ENCODE data around the gene DUSP22.

DNA sequence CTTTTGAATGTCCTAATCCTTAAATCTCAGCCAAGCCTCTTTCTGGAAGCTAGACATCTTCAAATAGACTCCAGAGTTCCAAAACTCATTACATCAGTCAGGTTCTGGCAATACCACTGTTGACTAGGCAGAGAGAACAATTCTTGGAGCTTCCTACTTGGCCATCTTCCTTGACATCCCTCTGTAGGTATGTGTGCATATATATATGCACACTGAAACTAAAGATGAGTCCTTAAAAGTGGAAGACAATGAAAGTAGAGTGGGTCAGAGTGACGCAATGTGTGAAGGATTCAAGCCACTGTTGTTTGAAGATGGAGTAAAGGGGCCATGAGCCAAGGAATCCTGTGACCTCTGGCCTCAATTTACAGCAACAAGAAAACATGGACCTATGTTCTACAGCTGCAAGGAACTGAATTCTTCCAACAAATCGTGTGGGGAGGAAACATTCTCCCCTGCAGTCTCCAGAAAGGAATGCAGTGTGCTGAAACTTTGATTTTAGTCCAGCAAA, 18.7 kb upstream of the DUSP22 start:
- no peak for TF ChIP-seq CTCF (IDR thresholded peaks at IDR 0.05)
- TF ChIP-seq POLR2A (IDR thresholded peaks at IDR 0.05): no peak
- TF ChIP-seq EP300 (IDR thresholded peaks at IDR 0.05): no peak

Data from upper lobe of left lung (tissue), 4 donors.